ENCODE measurements around the gene ZAP70. TPM values are rescaled to one million over a fixed set of nuclear protein-coding genes. Genes with fewer than 3 reads are reported as not detected.
"Not testable (repeated sequence)": the region's sequence is repeated elsewhere in the genome, so short reads cannot be mapped to it uniquely, and the experiment has no call there.

The ZAP70 gene
- total RNA-seq, 1 donor from 2014 or later: 1.4 TPM

GRCh38 chr2:97698530-97698929 lies 14.8 kb upstream of the ZAP70 start:
- DNase-seq: no peak

- peak; percentile 34 for DNase-seq
Measured at GRCh38 chr2:97699765-97700444, 13.5 kb upstream of the ZAP70 start.

GRCh38 chr2:97701186-97701585 lies 12.2 kb upstream of the ZAP70 start:
- no peak for DNase-seq

- DNase-seq: no peak
Measured at GRCh38 chr2:97701851-97702465, 11.4 kb upstream of the ZAP70 start.

GRCh38 chr2:97702731-97703470 lies 10.5 kb upstream of the ZAP70 start:
- no peak for DNase-seq

GRCh38 chr2:97703741-97704140 lies 9.6 kb upstream of the ZAP70 start:
- no peak for DNase-seq

- DNase-seq: no peak
Measured at GRCh38 chr2:97704989-97705388, 8.4 kb upstream of the ZAP70 start.

- no peak for DNase-seq
Measured at GRCh38 chr2:97706112-97706511, 7.3 kb upstream of the ZAP70 start.

- no peak for DNase-seq
Measured at GRCh38 chr2:97706708-97707345, 6.5 kb upstream of the ZAP70 start.

- DNase-seq: no peak
Measured at GRCh38 chr2:97707362-97708047, 5.9 kb upstream of the ZAP70 start.

- no peak for DNase-seq
Measured at GRCh38 chr2:97708048-97708380, 5.4 kb upstream of the ZAP70 start.

- no peak for DNase-seq
Measured at GRCh38 chr2:97708608-97709007, 4.8 kb upstream of the ZAP70 start.

GRCh38 chr2:97711394-97711711 lies 2.0 kb upstream of the ZAP70 start:
- no peak for DNase-seq

- DNase-seq: not testable (repeated sequence)
Measured at GRCh38 chr2:97712175-97712574, 1.2 kb upstream of the ZAP70 start.

GRCh38 chr2:97712693-97713295 lies 582 bp upstream of the ZAP70 start:
- DNase-seq: no peak

GRCh38 chr2:97714084-97714949 lies 941 bp downstream of the ZAP70 start:
- DNase-seq: no peak

GRCh38 chr2:97714950-97715652 lies 1.7 kb downstream of the ZAP70 start:
- no peak for DNase-seq

- no peak for DNase-seq
Measured at GRCh38 chr2:97715951-97716694, 2.7 kb downstream of the ZAP70 start.

- no peak for DNase-seq
Measured at GRCh38 chr2:97716695-97717612, 3.6 kb downstream of the ZAP70 start.

Data from skin of body (tissue), 2 donors.